Mesothelial cell of epicardium (in vitro differentiated cells): Measurements from ENCODE around the gene ZC3H18. TPM values are rescaled to one million over a fixed set of nuclear protein-coding genes. Genes with fewer than 3 reads are reported as not detected.

Experiments used
- DNase-seq, 2 experiments: peaks; one replicate each; pipeline ENCODE4 v3.0.0; 2021; ENCODE audit warnings: low spot score in 2 of 2; ENCODE audit not compliant: unreplicated experiment in 2 of 2
- H3K27ac Mint-ChIP-seq: 2 replicates; pipeline ENCODE4 v1.8.0; 2021; ENCODE audit warnings: mixed read lengths
- H3K27me3 Mint-ChIP-seq: 2 replicates; pipeline ENCODE4 v1.8.0; 2021; ENCODE audit warnings: low read depth, mixed read lengths
- H3K36me3 Mint-ChIP-seq: 2 replicates; pipeline ENCODE4 v1.8.0; 2021; ENCODE audit warnings: mixed read lengths
- H3K4me1 Mint-ChIP-seq: 2 replicates; pipeline ENCODE4 v1.8.0; 2021; ENCODE audit warnings: mixed read lengths
- H3K4me3 Mint-ChIP-seq: 2 replicates; pipeline ENCODE4 v1.8.0; 2021; ENCODE audit warnings: mild to moderate bottlenecking, moderate library complexity, mixed read lengths
- H3K9me3 Mint-ChIP-seq: 2 replicates; pipeline ENCODE4 v1.8.0; 2021; ENCODE audit warnings: mixed read lengths
- total RNA-seq: library from RNA; stranded (reverse); gene quantifications from 3 replicates; pipeline ENCODE4 v1.2.1, GENCODE V29; 2021
- TF ChIP-seq, protein P1 (sequence below): fragments of 200-600 bp; sonication (generic); IDR thresholded peaks from one replicate; pipeline ENCODE4 v1.5.0; 2021; ENCODE audit warnings: antibody characterized with exemption; ENCODE audit not compliant: unreplicated experiment

The ZC3H18 gene
- total RNA-seq, 1 donor from 2014 or later = 62.2 TPM

DNA sequence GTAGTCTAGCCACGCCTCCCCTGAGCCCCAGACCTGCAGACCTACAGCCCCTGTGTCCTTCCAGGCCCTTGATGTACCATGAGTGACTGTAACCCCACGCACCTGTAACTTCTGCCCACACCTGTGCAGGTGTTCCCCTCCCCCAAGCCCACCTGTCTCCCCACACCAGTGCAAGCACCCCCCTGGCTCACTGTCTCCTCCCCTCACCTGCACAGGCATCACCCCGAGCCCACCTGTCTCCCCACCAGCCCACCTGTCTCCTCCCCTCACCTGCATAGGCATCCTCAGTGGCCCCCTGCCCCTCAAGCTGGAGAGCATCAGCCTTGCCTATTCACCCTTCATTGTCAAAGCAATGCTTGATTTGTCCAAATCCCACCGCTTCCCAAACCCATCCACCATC is 32.3 kb upstream of the ZC3H18 start:
- Mint-ChIP-seq H3K4me3 (no peak overlapping the region), H3K27ac (no peak overlapping the region), H3K36me3 (no peaks in the 10 kb centered on the region), H3K9me3 (peaks cover 3% of the 10 kb centered on the region), H3K4me1 (peaks cover 8% of the 10 kb centered on the region), H3K27me3 (peaks cover 23% of the 10 kb centered on the region)
- DNase-seq = no peak
- TF ChIP-seq, protein P1, sequence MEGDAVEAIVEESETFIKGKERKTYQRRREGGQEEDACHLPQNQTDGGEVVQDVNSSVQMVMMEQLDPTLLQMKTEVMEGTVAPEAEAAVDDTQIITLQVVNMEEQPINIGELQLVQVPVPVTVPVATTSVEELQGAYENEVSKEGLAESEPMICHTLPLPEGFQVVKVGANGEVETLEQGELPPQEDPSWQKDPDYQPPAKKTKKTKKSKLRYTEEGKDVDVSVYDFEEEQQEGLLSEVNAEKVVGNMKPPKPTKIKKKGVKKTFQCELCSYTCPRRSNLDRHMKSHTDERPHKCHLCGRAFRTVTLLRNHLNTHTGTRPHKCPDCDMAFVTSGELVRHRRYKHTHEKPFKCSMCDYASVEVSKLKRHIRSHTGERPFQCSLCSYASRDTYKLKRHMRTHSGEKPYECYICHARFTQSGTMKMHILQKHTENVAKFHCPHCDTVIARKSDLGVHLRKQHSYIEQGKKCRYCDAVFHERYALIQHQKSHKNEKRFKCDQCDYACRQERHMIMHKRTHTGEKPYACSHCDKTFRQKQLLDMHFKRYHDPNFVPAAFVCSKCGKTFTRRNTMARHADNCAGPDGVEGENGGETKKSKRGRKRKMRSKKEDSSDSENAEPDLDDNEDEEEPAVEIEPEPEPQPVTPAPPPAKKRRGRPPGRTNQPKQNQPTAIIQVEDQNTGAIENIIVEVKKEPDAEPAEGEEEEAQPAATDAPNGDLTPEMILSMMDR = no peak

GRCh38 chr16:88538366-88539060 is 31.7 kb upstream of the ZC3H18 start:
- H3K27ac Mint-ChIP-seq = no peak overlapping the region
- no peak overlapping the region for H3K4me3 Mint-ChIP-seq
- TF ChIP-seq, protein P1 = no peak
- DNase-seq = no peak
- peaks cover 8% of the 10 kb centered on the region for H3K4me1 Mint-ChIP-seq
- peaks cover 5% of the 10 kb centered on the region for H3K36me3 Mint-ChIP-seq
- H3K27me3 Mint-ChIP-seq = peaks cover 23% of the 10 kb centered on the region
- peaks cover 7% of the 10 kb centered on the region for H3K9me3 Mint-ChIP-seq

- no peak overlapping the region for H3K27ac Mint-ChIP-seq
- peaks cover 23% of the 10 kb centered on the region for H3K27me3 Mint-ChIP-seq
- TF ChIP-seq, protein P1 = no peak
- H3K4me3 Mint-ChIP-seq = no peak overlapping the region
- H3K36me3 Mint-ChIP-seq = peaks cover 6% of the 10 kb centered on the region
- H3K4me1 Mint-ChIP-seq = peaks cover 8% of the 10 kb centered on the region
- H3K9me3 Mint-ChIP-seq = peaks cover 10% of the 10 kb centered on the region
- DNase-seq = no peak
These were observed 30.9 kb upstream of the ZC3H18 start for GRCh38 chr16:88539261-88539651.

DNA sequence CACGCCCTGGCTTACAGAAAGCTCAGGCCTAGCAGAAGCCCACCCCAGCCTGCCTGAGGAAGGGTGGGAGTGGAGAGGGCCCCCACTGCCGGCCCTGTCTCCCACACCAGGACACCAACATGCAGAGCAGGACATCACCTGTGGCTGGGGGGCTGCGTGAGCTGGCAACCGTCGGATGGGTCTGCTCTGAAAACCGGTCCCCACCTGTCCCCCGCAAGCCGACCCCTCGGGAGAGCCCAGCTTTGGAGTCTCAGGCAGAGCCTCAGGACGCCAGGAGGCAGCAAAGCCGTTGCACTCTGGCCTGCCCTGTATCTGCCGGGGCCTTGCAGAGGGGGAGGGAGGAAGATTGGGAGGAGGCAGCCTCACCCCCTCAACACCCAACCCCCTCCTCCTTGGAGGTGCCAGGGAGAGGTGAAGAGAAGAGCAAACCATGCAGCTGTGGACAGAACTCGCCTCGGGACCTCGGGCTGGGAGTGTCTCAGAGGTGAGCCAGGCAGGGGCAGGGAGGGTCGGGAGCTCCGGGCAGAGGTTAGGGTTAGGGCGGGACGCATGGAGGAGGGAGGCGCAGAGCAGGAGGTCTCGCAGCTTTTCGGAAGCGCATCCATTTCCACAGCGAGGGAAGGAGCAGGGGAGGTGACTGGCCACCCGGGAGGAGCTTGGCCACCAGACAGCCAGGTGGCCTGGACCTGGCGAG is 30.4 kb upstream of the ZC3H18 start:
- TF ChIP-seq, protein P1 = no peak
- Mint-ChIP-seq H3K27ac (no peak overlapping the region), H3K36me3 (peaks cover 6% of the 10 kb centered on the region), H3K4me1 (peaks cover 6% of the 10 kb centered on the region), H3K27me3 (peaks cover 23% of the 10 kb centered on the region), H3K9me3 (peaks cover 10% of the 10 kb centered on the region), H3K4me3 (no peak overlapping the region)
- no peak for DNase-seq

GRCh38 chr16:88540346-88540977 is 29.7 kb upstream of the ZC3H18 start:
- DNase-seq = no peak
- peaks cover 10% of the 10 kb centered on the region for H3K9me3 Mint-ChIP-seq
- TF ChIP-seq, protein P1 = no peak
- no peak overlapping the region for H3K4me3 Mint-ChIP-seq
- no peak overlapping the region for H3K27ac Mint-ChIP-seq
- peaks cover 6% of the 10 kb centered on the region for H3K36me3 Mint-ChIP-seq
- H3K27me3 Mint-ChIP-seq = peaks cover 27% of the 10 kb centered on the region
- H3K4me1 Mint-ChIP-seq = peaks cover 6% of the 10 kb centered on the region
